Right kidney (tissue), 1 donor: ENCODE measurements around the gene MACROD2.
"Not testable (repeated sequence)": the region's sequence is repeated elsewhere in the genome, so short reads cannot be mapped to it uniquely, and the experiment has no call there.

Experiments
- DNase-seq: peaks from one replicate; pipeline ENCODE4 v3.0.0-alpha.2; 2016

The MACROD2 gene

GRCh38 chr20:15774926-15775325, 1779.6 kb downstream of the MACROD2 start:
- DNase-seq = no peak

DNA sequence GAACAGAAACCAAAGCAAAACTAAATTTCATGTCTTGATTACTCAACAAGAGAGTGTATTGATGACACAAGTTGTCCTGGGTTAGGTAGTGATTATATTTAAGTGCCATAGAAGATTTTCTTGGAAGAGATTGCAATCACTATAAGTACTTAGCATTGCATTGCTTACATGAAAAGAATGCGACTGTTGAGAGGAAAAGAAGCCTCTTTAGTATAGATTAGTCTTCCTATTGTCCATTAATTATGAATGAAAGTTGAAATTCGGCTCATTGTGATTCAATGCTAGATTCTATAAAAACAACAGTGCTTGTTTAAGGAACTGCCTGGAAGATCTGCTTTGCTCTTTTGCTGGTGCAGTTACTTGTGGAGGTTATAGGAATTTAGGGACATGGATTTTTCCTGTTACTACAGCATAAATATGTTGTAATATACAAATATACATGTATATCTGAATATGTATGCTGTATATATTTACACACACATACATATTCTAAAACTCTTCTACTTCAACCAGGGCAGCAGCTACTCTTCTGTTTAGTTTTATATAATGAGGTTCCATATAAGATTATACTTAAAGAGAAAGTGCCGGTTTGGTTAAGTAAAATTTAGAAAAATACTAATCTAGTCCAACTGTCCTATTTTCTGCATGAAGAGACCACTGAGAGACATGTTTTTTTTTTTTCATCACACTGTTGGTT, 1781.6 kb downstream of the MACROD2 start:
- DNase-seq = no peak

- DNase-seq = no peak
Measured at GRCh38 chr20:15784020-15784419, 1788.7 kb downstream of the MACROD2 start.

- no peak for DNase-seq
Measured at GRCh38 chr20:15789079-15789478, 1793.8 kb downstream of the MACROD2 start.

- no peak for DNase-seq
Measured at GRCh38 chr20:15792855-15793254, 1797.5 kb downstream of the MACROD2 start.

DNA sequence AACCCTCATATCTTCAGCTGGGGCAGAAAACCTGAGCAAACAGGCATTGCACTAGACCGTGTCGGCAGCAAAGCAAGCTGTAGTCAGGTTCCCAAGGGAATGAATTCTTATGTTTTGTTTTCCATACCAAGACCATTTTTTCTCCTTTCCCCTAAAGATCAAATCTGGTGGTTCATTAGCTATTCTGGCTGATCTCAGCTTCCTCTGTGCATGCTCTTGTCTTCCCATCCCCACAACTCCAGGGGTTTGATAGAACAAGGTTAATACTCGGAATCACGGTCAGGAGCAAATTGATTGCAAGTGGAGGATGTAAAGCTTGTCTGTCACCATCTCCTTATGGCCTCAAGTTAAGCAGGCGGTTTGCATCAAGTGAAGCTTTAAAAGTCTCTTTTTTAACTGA, 1799.1 kb downstream of the MACROD2 start:
- no peak for DNase-seq

DNA sequence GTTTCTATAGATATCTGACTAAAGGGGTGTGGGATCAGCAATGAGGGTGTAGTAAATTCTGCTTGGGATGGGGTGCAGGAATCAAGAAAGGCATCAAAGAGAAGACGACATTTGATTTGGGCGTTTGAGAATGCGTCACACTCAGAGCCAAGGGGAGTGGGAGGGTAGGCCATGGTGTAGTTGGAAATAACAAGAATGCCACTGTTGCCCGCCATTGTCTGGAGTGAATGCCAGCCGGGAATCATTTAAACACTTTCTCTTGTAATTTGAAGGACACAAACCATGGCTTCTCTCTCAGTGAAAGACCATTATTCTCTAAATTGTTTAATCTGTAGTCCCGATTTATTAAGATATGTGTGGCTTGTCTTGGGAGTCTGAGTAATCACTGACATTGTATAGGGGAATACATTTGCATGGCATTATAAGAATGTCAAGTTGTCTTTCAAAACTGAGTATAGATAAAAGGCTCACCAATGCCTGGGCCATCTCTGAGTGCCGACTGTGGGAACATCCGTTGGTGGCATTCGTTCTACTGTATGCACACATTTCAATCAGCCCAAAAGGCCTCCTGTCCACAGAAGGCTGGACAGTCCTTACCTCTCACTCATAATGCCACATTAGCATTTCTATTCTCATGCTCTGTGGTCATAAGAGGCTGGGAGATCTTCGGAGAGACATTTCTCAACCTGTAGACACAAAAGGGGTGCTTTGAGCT, 1800.1 kb downstream of the MACROD2 start:
- no peak for DNase-seq

DNA sequence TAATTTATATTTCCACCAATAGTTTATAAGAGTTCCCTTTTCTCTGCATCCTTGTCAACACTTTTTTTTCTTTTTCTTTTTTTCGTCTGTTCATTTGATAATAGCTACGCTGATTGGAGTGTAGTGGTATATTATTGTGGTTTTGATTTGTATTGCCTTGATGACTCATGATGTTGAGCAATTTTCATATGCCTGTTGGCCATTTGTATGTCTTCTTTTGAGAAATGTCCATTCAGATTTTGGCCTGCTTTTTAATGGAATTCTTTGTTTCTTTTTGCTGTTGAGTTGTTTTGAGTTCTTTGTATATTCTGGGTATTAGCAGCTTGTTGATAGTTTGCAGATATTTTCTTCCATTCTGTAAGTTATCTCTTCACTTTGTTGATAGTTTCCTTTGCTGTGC, 1804.6 kb downstream of the MACROD2 start:
- DNase-seq = no peak

GRCh38 chr20:15802020-15802419, 1806.7 kb downstream of the MACROD2 start:
- DNase-seq = no peak

- DNase-seq = no peak
Measured at GRCh38 chr20:15805154-15805553, 1809.8 kb downstream of the MACROD2 start.

DNA sequence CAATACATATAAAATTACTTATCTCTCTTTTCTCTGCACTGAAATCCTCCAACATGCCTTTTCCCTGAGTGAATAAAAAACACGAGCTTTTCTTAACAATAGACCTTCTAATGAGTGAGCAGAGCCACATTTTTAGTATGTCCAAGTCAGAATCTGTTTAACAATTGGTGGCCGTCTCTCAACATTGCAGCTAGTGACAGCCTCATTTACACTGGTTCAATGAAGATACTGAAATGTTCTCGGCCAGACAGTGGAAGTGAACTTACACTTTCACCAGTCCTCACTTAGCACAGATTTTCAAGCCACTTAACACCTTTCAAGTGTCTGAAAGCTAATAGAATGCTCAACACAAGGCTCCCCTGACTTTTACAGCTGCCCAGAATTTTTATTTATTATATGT, 1810.8 kb downstream of the MACROD2 start:
- no peak for DNase-seq

- DNase-seq = no peak
Measured at GRCh38 chr20:15807271-15807670, 1812.0 kb downstream of the MACROD2 start.

- not testable (repeated sequence) for DNase-seq
Measured at GRCh38 chr20:15807771-15808170, 1812.5 kb downstream of the MACROD2 start.

- no peak for DNase-seq
Measured at GRCh38 chr20:15811951-15812350, 1816.6 kb downstream of the MACROD2 start.

DNA sequence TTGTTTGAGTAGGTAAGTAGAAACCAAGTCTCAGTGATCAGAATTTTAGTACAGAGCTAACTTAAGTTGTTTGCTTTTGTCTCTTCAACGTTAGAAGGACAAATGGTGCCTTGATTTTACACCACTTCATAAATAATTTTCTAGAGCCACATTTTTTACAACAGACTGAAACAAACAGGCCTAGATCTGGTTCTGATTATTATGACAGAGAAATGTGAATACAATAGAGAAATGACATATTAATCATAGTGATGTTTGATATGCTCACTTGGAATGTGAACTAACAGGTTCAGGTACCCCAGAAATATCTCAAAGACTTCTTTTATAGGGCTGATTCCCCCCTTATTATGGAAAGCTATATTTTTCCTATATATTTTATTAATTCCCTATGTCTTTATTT, 1817.4 kb downstream of the MACROD2 start:
- DNase-seq = no peak

- DNase-seq = no peak
Measured at GRCh38 chr20:15814360-15814759, 1819.0 kb downstream of the MACROD2 start.

GRCh38 chr20:15814911-15815310, 1819.6 kb downstream of the MACROD2 start:
- DNase-seq = no peak

GRCh38 chr20:15817351-15817750, 1822.0 kb downstream of the MACROD2 start:
- DNase-seq = no peak

DNA sequence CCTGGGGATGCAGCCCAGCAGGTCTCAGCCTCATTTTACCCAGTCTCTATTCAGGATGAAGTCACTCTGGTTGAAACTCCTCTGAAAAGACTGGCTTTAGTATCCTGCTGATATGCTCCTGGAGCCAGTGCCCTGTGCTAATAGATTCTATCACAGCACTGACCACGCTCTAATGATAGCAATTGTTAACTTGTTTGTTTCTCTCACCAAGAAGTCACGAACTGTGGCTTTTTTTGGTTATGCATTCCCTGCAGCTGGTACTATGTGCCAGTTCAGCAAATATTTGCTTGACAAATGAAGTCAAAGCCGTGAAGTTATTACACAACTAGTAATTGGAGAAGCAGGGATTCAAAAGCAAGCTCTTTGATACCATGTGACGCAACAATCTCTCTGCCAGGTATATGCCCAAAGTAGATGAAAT, 1823.3 kb downstream of the MACROD2 start:
- no peak for DNase-seq

GRCh38 chr20:15823718-15824117, 1828.4 kb downstream of the MACROD2 start:
- no peak for DNase-seq

DNA sequence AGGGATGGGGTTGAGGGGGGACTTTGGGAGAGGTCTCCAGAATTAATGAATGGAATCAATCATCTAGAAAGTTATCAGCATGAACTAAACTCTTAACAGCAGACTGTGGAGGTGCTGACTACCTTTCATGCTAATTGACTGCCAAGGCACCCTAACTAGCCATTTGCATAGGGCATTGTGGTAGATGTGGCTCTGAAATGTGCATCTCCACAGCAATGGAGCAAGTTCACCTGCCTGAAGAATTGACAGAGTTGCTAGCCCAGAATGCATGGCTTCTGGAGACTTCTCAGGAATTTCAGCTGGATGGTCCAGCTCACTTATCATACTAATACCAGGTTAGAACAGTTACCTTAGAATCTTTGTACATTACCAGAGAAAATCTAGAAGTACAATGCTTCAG, 1832.3 kb downstream of the MACROD2 start:
- no peak for DNase-seq

DNA sequence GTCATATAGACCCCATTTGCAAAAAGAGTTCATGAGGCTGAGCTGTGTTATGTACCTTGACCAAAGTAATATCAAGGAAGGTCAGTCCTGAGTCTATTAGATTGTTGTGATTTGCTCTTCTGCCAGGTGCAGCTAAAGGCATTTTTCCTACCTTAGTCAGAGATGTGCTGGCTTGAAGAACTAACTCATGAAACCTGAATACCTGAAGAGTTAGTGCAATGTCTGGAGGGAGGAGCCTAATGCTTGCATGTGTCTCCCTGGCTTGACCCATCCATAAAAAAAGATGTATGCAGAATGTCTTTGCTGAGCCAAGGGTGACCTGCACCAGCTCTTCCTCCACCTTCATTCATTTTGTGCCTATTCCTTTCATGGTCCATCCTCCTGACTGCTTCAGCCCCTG, 1835.9 kb downstream of the MACROD2 start:
- DNase-seq = no peak

GRCh38 chr20:15832512-15832911, 1837.2 kb downstream of the MACROD2 start:
- DNase-seq = no peak

DNA sequence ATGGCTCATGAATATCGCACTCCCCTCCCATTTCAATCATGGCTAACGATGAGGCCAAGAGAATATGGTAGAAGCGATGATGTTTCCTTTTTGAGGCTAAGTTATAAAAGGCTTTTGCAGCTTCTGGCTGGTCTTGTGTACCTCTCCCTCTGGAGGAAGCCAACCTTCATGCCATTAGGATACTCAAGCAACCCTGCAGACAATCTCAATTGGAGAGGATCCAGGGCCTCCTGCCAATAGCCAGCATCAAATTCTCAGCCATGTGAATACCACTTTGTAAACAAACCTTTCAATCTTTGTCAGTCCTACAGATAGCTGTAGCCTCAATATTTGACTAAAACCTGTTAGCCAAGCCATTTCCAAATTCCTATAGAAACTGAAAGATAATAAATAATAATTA, 1839.5 kb downstream of the MACROD2 start:
- no peak for DNase-seq
